WTC11 (cell line): ENCODE data around the gene NPEPL1. TPM values are rescaled to one million over a fixed set of nuclear protein-coding genes. Genes with fewer than 3 reads are reported as not detected.

Experiments used
- ATAC-seq: fragments of 200-7000 bp; cut with Tn5 transposase; 2 replicates; pipeline ENCODE4 v1.10.0; 2021; ENCODE audit warnings: mild to moderate bottlenecking, moderate library complexity
- CTCF ChIA-PET: fragments of 300-600 bp; sonication (Branson Sonifier 250); formaldehyde crosslinking; loops from one replicate; lab custom pipeline; 2021; ENCODE audit warnings: antibody characterized with exemption; lab: Charles Lee
- POLR2A ChIA-PET: fragments of 350-600 bp; sonication (Branson Sonifier 250); formaldehyde crosslinking; loops from one replicate; lab custom pipeline; 2021; ENCODE audit warnings: antibody characterized with exemption; lab: Charles Lee
- DNase-seq: peaks from one replicate; pipeline ENCODE4 v3.0.0; 2021; ENCODE audit warnings: low spot score
- H3K27ac Mint-ChIP-seq: 2 replicates; pipeline ENCODE4 v1.8.0; 2021; ENCODE audit warnings: mixed read lengths
- H3K27me3 Mint-ChIP-seq: 2 replicates; pipeline ENCODE4 v1.8.0; 2021; ENCODE audit warnings: low read depth, mild to moderate bottlenecking, moderate library complexity, mixed read lengths
- H3K36me3 Mint-ChIP-seq: 2 replicates; pipeline ENCODE4 v1.8.0; 2021; ENCODE audit warnings: mixed read lengths
- H3K4me1 Mint-ChIP-seq: 2 replicates; pipeline ENCODE4 v1.8.0; 2022; ENCODE audit warnings: mixed read lengths
- H3K4me3 Mint-ChIP-seq: 2 replicates; pipeline ENCODE4 v1.8.0; 2021; ENCODE audit warnings: mild to moderate bottlenecking, moderate library complexity, mixed read lengths
- H3K9me3 Mint-ChIP-seq: 2 replicates; pipeline ENCODE4 v1.8.0; 2021; ENCODE audit warnings: mixed read lengths
- CREM ChIP-seq: sonication (generic); formaldehyde crosslinking; IDR thresholded peaks from 2 replicates; pipeline ENCODE4 v1.8.1; 2022; ENCODE audit warnings: mild to moderate bottlenecking, missing genetic modification reagents, moderate library complexity
- EMX1 ChIP-seq: fragments of 250-450 bp; sonication (Bioruptor Pico); IDR thresholded peaks from 2 replicates; pipeline ENCODE4 v1.8.0; 2021; ENCODE audit warnings: mild to moderate bottlenecking
- FOXJ3 ChIP-seq: sonication (generic); formaldehyde crosslinking; IDR thresholded peaks from 2 replicates; pipeline ENCODE4 v1.9.0; 2021; ENCODE audit warnings: missing genetic modification reagents, mild to moderate bottlenecking, borderline replicate concordance
- GABPB1 ChIP-seq: sonication (generic); formaldehyde crosslinking; IDR thresholded peaks from 2 replicates; pipeline ENCODE4 v1.8.1; 2023; ENCODE audit warnings: mild to moderate bottlenecking, missing genetic modification reagents
- JAZF1 ChIP-seq: fragments of 250-450 bp; sonication (Bioruptor Pico); IDR thresholded peaks from 2 replicates; pipeline ENCODE4 v1.9.0; 2021; ENCODE audit warnings: moderate library complexity, mild to moderate bottlenecking, inconsistent platforms
- NFATC4 ChIP-seq: fragments of 250-450 bp; sonication (Bioruptor Pico); IDR thresholded peaks from 2 replicates; pipeline ENCODE4 v1.9.0; 2021; ENCODE audit warnings: mild to moderate bottlenecking
- NR2C2 ChIP-seq: sonication (generic); formaldehyde crosslinking; IDR thresholded peaks from 2 replicates; pipeline ENCODE4 v1.8.0; 2022; ENCODE audit warnings: mild to moderate bottlenecking, missing genetic modification reagents
- OVOL2 ChIP-seq: fragments of 250-450 bp; sonication (Bioruptor Pico); IDR thresholded peaks from 2 replicates; pipeline ENCODE4 v1.9.0; 2021; ENCODE audit warnings: mild to moderate bottlenecking, borderline replicate concordance
- SP1 ChIP-seq: sonication (generic); formaldehyde crosslinking; conservative IDR thresholded peaks from 2 replicates; pipeline ENCODE4 v1.8.1; 2022; ENCODE audit warnings: missing genetic modification reagents
- TP53 ChIP-seq: sonication (generic); formaldehyde crosslinking; IDR thresholded peaks from 2 replicates; pipeline ENCODE4 v1.8.1; 2023; ENCODE audit warnings: mild to moderate bottlenecking, missing genetic modification reagents
- ZBTB21 ChIP-seq: sonication (generic); formaldehyde crosslinking; IDR thresholded peaks from 2 replicates; pipeline ENCODE4 v1.8.1; 2023; ENCODE audit warnings: mild to moderate bottlenecking, missing genetic modification reagents, borderline replicate concordance
- ZNF416 ChIP-seq: fragments of 250-450 bp; sonication (Bioruptor Pico); IDR thresholded peaks from 2 replicates; pipeline ENCODE4 v1.9.0; 2021; ENCODE audit warnings: mild to moderate bottlenecking, inconsistent platforms
- total RNA-seq: library from RNA; stranded (reverse); gene quantifications from 3 replicates; pipeline ENCODE4 v1.2.3, GENCODE V29; 2021
- TF ChIP-seq, protein P1 (sequence below): sonication (generic); formaldehyde crosslinking; IDR thresholded peaks from 2 replicates; pipeline ENCODE4 v1.8.0; 2023; ENCODE audit warnings: missing genetic modification reagents, mild to moderate bottlenecking, borderline replicate concordance
- TF ChIP-seq, protein P2 (sequence below): sonication (generic); formaldehyde crosslinking; IDR thresholded peaks from 2 replicates; pipeline ENCODE4 v1.8.1; 2022; ENCODE audit warnings: low read depth, missing genetic modification reagents, borderline replicate concordance
- TF ChIP-seq, protein P3 (sequence below): sonication (generic); formaldehyde crosslinking; IDR thresholded peaks from 2 replicates; pipeline ENCODE4 v1.8.1; 2022; ENCODE audit warnings: low read depth, mild to moderate bottlenecking, moderate library complexity, missing genetic modification reagents, borderline replicate concordance
- TF ChIP-seq, protein P4 (sequence below): sonication (generic); formaldehyde crosslinking; IDR thresholded peaks from 2 replicates; pipeline ENCODE4 v1.8.0; 2022; ENCODE audit warnings: mild to moderate bottlenecking, missing genetic modification reagents
- TF ChIP-seq, protein P5 (sequence below): fragments of 250-450 bp; sonication (Bioruptor Pico); IDR thresholded peaks from 2 replicates; pipeline ENCODE4 v1.8.0; 2021; ENCODE audit warnings: mild to moderate bottlenecking
- TF ChIP-seq, protein P6 (sequence below): sonication (generic); formaldehyde crosslinking; IDR thresholded peaks from 2 replicates; pipeline ENCODE4 v1.8.1; 2023; ENCODE audit warnings: mild to moderate bottlenecking, moderate library complexity, missing genetic modification reagents
- TF ChIP-seq, protein P7 (sequence below): fragments of 200-600 bp; IDR thresholded peaks from 2 replicates; pipeline ENCODE4 v1.8.0; 2022; ENCODE audit warnings: antibody characterized with exemption

NPEPL1 gene
- total RNA-seq, 1 experiment from 2014 or later: 39.9 TPM

DNA sequence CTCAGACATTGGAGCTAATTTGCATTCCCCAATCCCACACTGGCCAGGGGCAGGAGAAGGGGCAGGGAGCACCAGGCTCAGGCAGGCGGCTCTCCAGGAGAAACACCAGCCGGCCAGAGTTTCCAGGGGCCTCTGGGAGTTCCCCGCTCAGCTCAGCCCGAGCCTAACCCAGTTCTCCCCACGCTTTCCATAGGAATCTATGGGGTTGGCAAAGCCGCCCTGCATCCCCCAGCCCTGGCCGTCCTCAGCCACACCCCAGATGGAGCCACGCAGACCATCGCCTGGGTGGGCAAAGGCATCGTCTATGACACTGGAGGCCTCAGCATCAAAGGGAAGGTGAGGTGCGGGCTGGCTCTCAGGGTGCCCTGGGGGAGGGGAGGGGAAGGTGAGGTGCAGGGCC is 8.2 kb downstream of the NPEPL1 start:
- Mint-ChIP-seq H3K36me3 (peaks cover 49% of the 10 kb centered on the region), H3K9me3 (peaks cover 4% of the 10 kb centered on the region), H3K27ac (peak overlapping the region; percentile 94; the same call in 1 of the 2 replicates)
- peak; percentile 11 for DNase-seq
- POLR2A ChIA-PET: interaction anchor here (1.5 kb wide), 1 partner anchor 31 kb away, joined by 3 read pairs; no protein-coding TSS in a partner anchor
- CTCF ChIA-PET: interaction anchor here (1.3 to 2.0 kb wide), 2 partner anchors 50 to 139 kb away, joined by 3 to 6 read pairs; partner anchors contain the start of gene STX16
- TF ChIP-seq, protein P1, sequence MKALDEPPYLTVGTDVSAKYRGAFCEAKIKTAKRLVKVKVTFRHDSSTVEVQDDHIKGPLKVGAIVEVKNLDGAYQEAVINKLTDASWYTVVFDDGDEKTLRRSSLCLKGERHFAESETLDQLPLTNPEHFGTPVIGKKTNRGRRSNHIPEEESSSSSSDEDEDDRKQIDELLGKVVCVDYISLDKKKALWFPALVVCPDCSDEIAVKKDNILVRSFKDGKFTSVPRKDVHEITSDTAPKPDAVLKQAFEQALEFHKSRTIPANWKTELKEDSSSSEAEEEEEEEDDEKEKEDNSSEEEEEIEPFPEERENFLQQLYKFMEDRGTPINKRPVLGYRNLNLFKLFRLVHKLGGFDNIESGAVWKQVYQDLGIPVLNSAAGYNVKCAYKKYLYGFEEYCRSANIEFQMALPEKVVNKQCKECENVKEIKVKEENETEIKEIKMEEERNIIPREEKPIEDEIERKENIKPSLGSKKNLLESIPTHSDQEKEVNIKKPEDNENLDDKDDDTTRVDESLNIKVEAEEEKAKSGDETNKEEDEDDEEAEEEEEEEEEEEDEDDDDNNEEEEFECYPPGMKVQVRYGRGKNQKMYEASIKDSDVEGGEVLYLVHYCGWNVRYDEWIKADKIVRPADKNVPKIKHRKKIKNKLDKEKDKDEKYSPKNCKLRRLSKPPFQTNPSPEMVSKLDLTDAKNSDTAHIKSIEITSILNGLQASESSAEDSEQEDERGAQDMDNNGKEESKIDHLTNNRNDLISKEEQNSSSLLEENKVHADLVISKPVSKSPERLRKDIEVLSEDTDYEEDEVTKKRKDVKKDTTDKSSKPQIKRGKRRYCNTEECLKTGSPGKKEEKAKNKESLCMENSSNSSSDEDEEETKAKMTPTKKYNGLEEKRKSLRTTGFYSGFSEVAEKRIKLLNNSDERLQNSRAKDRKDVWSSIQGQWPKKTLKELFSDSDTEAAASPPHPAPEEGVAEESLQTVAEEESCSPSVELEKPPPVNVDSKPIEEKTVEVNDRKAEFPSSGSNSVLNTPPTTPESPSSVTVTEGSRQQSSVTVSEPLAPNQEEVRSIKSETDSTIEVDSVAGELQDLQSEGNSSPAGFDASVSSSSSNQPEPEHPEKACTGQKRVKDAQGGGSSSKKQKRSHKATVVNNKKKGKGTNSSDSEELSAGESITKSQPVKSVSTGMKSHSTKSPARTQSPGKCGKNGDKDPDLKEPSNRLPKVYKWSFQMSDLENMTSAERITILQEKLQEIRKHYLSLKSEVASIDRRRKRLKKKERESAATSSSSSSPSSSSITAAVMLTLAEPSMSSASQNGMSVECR (CRISPR knock-in tag): no peak
- TF ChIP-seq, protein P2, sequence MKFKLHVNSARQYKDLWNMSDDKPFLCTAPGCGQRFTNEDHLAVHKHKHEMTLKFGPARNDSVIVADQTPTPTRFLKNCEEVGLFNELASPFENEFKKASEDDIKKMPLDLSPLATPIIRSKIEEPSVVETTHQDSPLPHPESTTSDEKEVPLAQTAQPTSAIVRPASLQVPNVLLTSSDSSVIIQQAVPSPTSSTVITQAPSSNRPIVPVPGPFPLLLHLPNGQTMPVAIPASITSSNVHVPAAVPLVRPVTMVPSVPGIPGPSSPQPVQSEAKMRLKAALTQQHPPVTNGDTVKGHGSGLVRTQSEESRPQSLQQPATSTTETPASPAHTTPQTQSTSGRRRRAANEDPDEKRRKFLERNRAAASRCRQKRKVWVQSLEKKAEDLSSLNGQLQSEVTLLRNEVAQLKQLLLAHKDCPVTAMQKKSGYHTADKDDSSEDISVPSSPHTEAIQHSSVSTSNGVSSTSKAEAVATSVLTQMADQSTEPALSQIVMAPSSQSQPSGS (CRISPR knock-in tag): no peak
- no peak for TF ChIP-seq EMX1 (CRISPR knock-in tag)
- no peak for TF ChIP-seq OVOL2 (CRISPR knock-in tag)
- no peak for TF ChIP-seq NR2C2 (CRISPR knock-in tag)
- TF ChIP-seq CREM (CRISPR knock-in tag): no peak
- no peak for TF ChIP-seq ZNF416 (CRISPR knock-in tag)
- TF ChIP-seq JAZF1 (CRISPR knock-in tag): no peak
- no peak for TF ChIP-seq GABPB1 (CRISPR knock-in tag)
- TF ChIP-seq, protein P3, sequence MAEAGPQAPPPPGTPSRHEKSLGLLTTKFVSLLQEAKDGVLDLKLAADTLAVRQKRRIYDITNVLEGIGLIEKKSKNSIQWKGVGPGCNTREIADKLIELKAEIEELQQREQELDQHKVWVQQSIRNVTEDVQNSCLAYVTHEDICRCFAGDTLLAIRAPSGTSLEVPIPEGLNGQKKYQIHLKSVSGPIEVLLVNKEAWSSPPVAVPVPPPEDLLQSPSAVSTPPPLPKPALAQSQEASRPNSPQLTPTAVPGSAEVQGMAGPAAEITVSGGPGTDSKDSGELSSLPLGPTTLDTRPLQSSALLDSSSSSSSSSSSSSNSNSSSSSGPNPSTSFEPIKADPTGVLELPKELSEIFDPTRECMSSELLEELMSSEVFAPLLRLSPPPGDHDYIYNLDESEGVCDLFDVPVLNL (CRISPR knock-in tag): no peak
- TF ChIP-seq, protein P4, sequence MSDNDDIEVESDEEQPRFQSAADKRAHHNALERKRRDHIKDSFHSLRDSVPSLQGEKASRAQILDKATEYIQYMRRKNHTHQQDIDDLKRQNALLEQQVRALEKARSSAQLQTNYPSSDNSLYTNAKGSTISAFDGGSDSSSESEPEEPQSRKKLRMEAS (CRISPR knock-in tag): no peak
- TF ChIP-seq, protein P5, sequence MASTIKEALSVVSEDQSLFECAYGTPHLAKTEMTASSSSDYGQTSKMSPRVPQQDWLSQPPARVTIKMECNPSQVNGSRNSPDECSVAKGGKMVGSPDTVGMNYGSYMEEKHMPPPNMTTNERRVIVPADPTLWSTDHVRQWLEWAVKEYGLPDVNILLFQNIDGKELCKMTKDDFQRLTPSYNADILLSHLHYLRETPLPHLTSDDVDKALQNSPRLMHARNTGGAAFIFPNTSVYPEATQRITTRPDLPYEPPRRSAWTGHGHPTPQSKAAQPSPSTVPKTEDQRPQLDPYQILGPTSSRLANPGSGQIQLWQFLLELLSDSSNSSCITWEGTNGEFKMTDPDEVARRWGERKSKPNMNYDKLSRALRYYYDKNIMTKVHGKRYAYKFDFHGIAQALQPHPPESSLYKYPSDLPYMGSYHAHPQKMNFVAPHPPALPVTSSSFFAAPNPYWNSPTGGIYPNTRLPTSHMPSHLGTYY (CRISPR knock-in tag): no peak
- TF ChIP-seq NFATC4 (CRISPR knock-in tag): no peak
- TF ChIP-seq FOXJ3 (CRISPR knock-in tag): no peak
- TF ChIP-seq TP53: no peak
- TF ChIP-seq, protein P6, sequence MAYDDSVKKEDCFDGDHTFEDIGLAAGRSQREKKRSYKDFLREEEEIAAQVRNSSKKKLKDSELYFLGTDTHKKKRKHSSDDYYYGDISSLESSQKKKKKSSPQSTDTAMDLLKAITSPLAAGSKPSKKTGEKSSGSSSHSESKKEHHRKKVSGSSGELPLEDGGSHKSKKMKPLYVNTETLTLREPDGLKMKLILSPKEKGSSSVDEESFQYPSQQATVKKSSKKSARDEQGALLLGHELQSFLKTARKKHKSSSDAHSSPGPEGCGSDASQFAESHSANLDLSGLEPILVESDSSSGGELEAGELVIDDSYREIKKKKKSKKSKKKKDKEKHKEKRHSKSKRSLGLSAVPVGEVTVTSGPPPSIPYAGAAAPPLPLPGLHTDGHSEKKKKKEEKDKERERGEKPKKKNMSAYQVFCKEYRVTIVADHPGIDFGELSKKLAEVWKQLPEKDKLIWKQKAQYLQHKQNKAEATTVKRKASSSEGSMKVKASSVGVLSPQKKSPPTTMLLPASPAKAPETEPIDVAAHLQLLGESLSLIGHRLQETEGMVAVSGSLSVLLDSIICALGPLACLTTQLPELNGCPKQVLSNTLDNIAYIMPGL (CRISPR knock-in tag): no peak
- TF ChIP-seq, protein P7, sequence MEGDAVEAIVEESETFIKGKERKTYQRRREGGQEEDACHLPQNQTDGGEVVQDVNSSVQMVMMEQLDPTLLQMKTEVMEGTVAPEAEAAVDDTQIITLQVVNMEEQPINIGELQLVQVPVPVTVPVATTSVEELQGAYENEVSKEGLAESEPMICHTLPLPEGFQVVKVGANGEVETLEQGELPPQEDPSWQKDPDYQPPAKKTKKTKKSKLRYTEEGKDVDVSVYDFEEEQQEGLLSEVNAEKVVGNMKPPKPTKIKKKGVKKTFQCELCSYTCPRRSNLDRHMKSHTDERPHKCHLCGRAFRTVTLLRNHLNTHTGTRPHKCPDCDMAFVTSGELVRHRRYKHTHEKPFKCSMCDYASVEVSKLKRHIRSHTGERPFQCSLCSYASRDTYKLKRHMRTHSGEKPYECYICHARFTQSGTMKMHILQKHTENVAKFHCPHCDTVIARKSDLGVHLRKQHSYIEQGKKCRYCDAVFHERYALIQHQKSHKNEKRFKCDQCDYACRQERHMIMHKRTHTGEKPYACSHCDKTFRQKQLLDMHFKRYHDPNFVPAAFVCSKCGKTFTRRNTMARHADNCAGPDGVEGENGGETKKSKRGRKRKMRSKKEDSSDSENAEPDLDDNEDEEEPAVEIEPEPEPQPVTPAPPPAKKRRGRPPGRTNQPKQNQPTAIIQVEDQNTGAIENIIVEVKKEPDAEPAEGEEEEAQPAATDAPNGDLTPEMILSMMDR: no peak
- TF ChIP-seq ZBTB21 (CRISPR knock-in tag): no peak
- no peak for TF ChIP-seq SP1 (CRISPR knock-in tag)
- TF ChIP-seq, all 79 proteins: peak for 0
- Mint-ChIP-seq H3K4me1 (peaks cover 9% of the 10 kb centered on the region), H3K27me3 (no peaks in the 10 kb centered on the region), H3K4me3 (no peak overlapping the region)
- no peak; the same call in 1 of the 2 replicates for ATAC-seq
